Activated CD4-positive, alpha-beta T cell treated with anti-CD3 and anti-CD28 coated beads, Interleukin-2, amount 50 U/mL, for 24 hours (primary cell): ENCODE data around the gene KCNAB2.
A peak's percentile ranks its signal among the peaks of the same experiment; 100 is the strongest.

Experiments used
- DNase-seq, 2 donors: peaks; one replicate each; pipeline ENCODE4 v3.0.0-alpha.2; 2020; ENCODE audit warnings: low read depth in 1 of 2, low spot score in 1 of 2

KCNAB2 gene

DNA sequence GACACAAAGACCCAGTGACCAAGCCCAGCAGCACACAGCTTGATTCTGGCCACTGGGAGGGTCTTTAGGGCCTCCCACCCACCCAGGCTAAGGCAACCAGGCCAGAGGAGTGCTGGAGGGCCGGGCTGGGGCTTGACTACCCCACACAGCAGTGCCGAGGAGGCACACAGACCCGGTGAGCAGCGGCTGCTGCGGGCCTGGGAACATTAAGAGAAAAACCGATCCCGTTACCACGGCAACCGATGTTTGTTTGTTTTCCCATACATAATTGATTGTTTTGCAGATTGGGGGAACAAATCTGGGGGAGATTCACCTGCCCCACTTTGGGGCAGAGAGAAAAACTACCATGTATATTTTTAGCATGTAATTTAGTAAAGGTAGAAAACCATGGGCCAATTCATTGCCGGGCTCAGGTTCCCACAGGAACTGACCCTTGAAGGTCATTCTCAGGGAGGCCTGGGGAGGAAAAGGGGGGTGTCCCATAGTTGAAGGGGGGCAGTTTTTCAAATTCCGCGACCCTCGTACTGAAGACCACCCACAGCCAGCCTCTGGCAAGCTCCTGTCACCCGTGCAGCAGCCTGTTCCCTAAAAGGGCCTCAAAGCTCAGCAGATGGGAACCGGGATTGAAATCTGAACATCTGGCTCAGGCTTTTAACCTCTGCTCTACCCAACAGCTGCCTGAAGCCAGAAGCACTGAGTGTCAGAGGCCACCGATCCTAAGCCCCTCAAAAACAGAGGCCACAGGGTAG is 99.1 kb downstream of the KCNAB2 start:
- DNase-seq: no peak

DNA sequence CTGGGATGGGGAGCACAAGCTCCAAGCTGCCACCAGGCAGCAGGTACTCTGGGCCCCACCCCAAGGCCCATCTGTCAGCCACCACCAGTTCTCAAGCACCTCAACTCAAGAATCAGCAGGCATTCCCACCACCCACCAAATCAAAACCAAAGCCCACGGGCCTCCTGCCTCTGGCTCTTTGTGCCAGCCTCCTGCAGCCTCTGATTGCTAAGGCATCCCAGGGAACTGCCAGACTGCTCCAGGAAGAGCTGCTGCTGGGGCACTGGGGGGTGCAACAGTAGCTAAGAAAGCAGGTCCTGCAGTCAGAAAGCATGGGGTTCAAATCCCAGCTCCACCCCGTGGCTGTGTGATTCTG is 99.7 kb downstream of the KCNAB2 start:
- no peak for DNase-seq

DNA sequence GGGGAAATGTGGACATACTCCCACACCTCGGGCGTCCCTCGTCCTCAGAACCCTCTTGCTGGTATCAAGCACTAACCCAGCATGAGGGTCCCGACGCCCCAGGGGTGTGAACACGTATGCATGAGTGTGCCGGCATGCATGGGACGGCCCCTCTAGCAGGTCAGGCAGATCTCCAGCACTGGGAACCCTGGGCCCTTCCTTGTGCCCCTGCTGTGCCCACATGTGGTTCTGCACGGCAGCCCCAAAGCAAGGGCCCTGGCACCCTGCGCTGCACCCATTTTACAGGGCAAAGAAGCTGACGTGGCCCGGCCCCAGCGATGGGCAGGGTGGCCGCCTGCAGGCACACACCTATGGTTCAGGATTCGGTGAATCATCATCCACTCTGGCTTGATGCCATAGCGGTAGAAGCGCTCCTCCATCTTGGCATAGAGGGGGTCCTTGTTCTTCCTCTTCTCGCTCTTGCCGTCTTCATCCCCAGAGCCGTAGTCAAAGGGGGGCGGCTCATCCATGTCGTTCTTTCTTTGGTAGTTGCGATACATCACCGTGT is 100.2 kb downstream of the KCNAB2 start:
- DNase-seq: no peak

- peak; percentile 48 to 57 for DNase-seq
Observed at GRCh38 chr1:6148497-6149241, 103.0 kb downstream of the KCNAB2 start.

- DNase-seq: no peak
Observed at GRCh38 chr1:6149597-6149996, 103.9 kb downstream of the KCNAB2 start.

- DNase-seq: no peak
Observed at GRCh38 chr1:6150006-6150938, 104.6 kb downstream of the KCNAB2 start.
